RWPE1 (cell line): ENCODE measurements around the gene CPNE2.

Source experiments
- CTCF ChIA-PET: fragments of 350-600 bp; sonication (Branson Sonifier 250); formaldehyde crosslinking; extraction: SDS; loops from one replicate; lab custom pipeline; 2021; lab: Yijun Ruan, JAX
- POLR2A ChIA-PET: fragments of 400-600 bp; formaldehyde crosslinking; extraction: SDS; loops from one replicate; lab custom pipeline; 2020; ENCODE audit warnings: antibody characterized with exemption; ENCODE audit not compliant: low non-redundant PET; lab: Yijun Ruan, JAX
- DNase-seq: peaks from one replicate; pipeline ENCODE4 v3.0.0; 2012; ENCODE audit warnings: low spot score
- H3K27ac ChIP-seq: fragments of 450-650 bp; 2 replicates; pipeline ENCODE4 v1.5.1; 2017
- CTCF ChIP-seq: fragments of 450-650 bp; conservative IDR thresholded peaks from 2 replicates; pipeline ENCODE4 v1.5.1; 2017; ENCODE audit warnings: low read depth, mild to moderate bottlenecking

CPNE2 gene

GRCh38 chr16:57134982-57135381 lies 42.6 kb downstream of the CPNE2 start:
- ChIA-PET CTCF (interaction anchor here (0.7 kb wide), 1 partner anchor 381 kb away, joined by 3 read pairs; no protein-coding TSS in a partner anchor), POLR2A (no interaction called here)
- no peak for TF ChIP-seq CTCF
- H3K27ac ChIP-seq = peak overlapping the region; percentile 39
- DNase-seq = no peak

- CTCF ChIA-PET = interaction anchor here (0.6 kb wide), 1 partner anchor 44 kb away, joined by 3 read pairs; no protein-coding TSS in a partner anchor
- TF ChIP-seq CTCF = no peak
- POLR2A ChIA-PET = no interaction called here
- no peak for DNase-seq
- peak overlapping the region; percentile 13 for H3K27ac ChIP-seq
Measured at GRCh38 chr16:57137043-57137442, 44.7 kb downstream of the CPNE2 start.

GRCh38 chr16:57137566-57138273 lies 45.3 kb downstream of the CPNE2 start:
- ChIA-PET CTCF (interaction anchor here (1.4 kb wide), 1 partner anchor 45 kb away, joined by 4 read pairs; the partner anchor contains the start of gene CPNE2), POLR2A (no interaction called here)
- TF ChIP-seq CTCF = no peak
- H3K27ac ChIP-seq = peak overlapping the region; percentile 13
- DNase-seq = no peak

- no peak for DNase-seq
- no peak for TF ChIP-seq CTCF
- CTCF ChIA-PET = interaction anchor here (1.4 kb wide), 1 partner anchor 46 kb away, joined by 4 read pairs; the partner anchor contains the start of gene CPNE2
- peak overlapping the region; percentile 13; the same call in 1 of the 2 replicates for H3K27ac ChIP-seq
- POLR2A ChIA-PET = no interaction called here
Measured at GRCh38 chr16:57138281-57138935, 46.0 kb downstream of the CPNE2 start.

- TF ChIP-seq CTCF = no peak
- ChIA-PET CTCF (no interaction called here), POLR2A (no interaction called here)
- peak overlapping the region; percentile 81 for H3K27ac ChIP-seq
- no peak for DNase-seq
Measured at GRCh38 chr16:57140931-57141668, 48.7 kb downstream of the CPNE2 start.

GRCh38 chr16:57141822-57142631 lies 49.6 kb downstream of the CPNE2 start:
- POLR2A ChIA-PET = no interaction called here
- peak; percentile 42 for DNase-seq
- no peak for TF ChIP-seq CTCF
- H3K27ac ChIP-seq = no peak overlapping the region; the same call in 1 of the 2 replicates
- CTCF ChIA-PET = no interaction called here
